OCI-LY1 (cell line): Measurements from ENCODE around the gene SLC29A2.

Source experiments
- CTCF ChIP-seq: fragments of 200-600 bp; sonication (generic), shearing (Covaris generic); IDR thresholded peaks from 2 replicates; pipeline ENCODE4 v1.5.1; 2017; ENCODE audit warnings: mild to moderate bottlenecking, antibody characterized with exemption, low read length, moderate library complexity, mixed read lengths
- EZH2 ChIP-seq: fragments of 200-600 bp; sonication (generic), shearing (Covaris generic); IDR thresholded peaks from 2 replicates; pipeline ENCODE4 v1.8.0; 2017; ENCODE audit warnings: borderline replicate concordance, mixed run types, mild to moderate bottlenecking, antibody characterized with exemption, low read length, moderate library complexity, mixed read lengths

- TF ChIP-seq CTCF, result no peak
- no peak for TF ChIP-seq EZH2
Observed at GRCh38 chr11:66325263-66325671, 46.3 kb downstream of the SLC29A2 start.
